K562 treated with DMSO at 1 percent for 48 hours (cell line): ENCODE data around the gene METTL15. TPM values are rescaled to one million over a fixed set of nuclear protein-coding genes. Genes with fewer than 3 reads are reported as not detected.

ENCODE experiments used
- total RNA-seq: library from RNA; unstranded; fragments of 300-600 nt; gene quantifications from 2 replicates; pipeline ENCODE4 v1.2.3, GENCODE V29; 2022; ENCODE audit warnings: low replicate concordance; ENCODE audit errors: extremely low read depth

Gene METTL15
- total RNA-seq: not detected in 2 replicates

DNA sequence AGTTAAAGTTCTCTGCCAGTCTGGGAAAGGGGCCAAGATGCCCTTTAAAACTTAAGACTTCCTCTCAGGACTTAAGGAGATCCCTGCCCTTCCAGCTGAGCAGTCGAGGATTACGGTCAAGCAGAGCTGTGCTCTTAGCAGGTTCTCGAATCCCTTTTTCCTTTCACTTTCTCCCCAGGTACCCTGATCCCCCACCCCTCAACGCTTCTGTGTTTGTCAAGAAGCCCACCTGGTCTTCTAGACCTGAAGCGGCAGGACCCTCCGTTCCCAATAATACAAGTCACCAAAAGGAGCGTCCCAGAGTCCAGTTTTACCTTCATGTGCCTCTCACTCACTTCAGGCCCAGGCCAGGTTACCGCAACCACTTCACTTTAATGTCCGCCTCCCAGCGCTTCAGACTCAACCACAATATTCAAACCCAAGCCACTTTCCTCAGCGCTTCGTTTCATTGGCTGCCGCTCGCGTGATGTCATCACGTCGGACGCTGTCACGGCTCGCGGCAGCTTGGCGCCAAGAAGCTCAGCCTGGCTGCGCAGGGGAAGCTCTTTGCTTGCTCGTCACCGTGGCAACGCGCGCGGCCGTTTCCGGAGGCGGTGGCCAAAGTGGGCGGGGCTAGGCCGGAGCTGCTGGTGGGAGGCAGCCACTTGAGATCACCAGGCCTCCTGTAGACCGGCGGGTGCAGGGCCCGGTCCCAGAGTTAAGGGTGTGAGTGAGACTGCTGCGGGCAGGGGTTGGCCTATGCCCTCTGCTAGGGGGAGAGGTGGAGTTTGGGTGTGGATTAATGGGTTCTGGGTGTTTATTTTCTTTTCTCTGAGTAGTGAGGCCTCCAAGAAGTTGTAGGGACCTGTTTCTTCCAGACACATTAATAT is at the start of gene METTL15, which contains the start of gene KIF18A:
Gene METTL15, plus strand, starts transcription at position 639 of the 869 bp plus-strand sequence. CDS start 4,947 bp downstream, outside the sequence.
Gene KIF18A, minus strand, starts transcription at position 407 of the 869 bp plus-strand sequence. CDS start 10,209 bp downstream, outside the sequence.

Other genes starting within 250 kb of the METTL15 start
- not detected in 2 replicates for gene KIF18A, start 232 bp upstream of the METTL15 start, total RNA-seq